GM19099 (cell line): ENCODE measurements around the gene CX3CL1.

ENCODE experiments used
- POLR2A ChIP-seq: IDR thresholded peaks from 3 replicates; pipeline ENCODE4 v1.6.1; 2011; ENCODE audit warnings: low read depth; ENCODE audit not compliant: insufficient read length; ENCODE audit errors: extremely low read depth

The CX3CL1 gene

GRCh38 chr16:57390636-57391295 is 18.5 kb downstream of the CX3CL1 start:
- no peak for TF ChIP-seq POLR2A

- no peak for TF ChIP-seq POLR2A
These were observed 19.0 kb downstream of the CX3CL1 start for GRCh38 chr16:57391300-57391699.

DNA sequence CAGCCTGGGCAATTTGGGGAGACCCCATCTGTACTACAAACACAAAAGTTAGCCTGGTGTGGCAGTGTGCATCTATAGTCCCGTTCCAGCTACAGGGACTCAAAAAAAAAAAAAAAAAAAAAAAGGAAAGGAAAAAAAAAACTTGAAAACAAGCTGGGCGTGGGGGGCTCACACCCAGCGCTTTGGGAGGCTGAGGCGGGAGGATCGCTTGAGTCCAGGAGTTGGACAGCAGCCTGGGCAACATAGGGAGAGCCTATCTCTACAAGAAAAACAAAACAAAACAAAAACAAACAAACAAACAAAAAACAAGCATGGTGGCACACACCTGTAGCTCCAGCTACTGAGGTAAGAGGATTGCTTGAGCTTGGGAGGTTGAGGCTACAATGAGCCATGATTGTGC is 19.4 kb downstream of the CX3CL1 start:
- no peak for TF ChIP-seq POLR2A

DNA sequence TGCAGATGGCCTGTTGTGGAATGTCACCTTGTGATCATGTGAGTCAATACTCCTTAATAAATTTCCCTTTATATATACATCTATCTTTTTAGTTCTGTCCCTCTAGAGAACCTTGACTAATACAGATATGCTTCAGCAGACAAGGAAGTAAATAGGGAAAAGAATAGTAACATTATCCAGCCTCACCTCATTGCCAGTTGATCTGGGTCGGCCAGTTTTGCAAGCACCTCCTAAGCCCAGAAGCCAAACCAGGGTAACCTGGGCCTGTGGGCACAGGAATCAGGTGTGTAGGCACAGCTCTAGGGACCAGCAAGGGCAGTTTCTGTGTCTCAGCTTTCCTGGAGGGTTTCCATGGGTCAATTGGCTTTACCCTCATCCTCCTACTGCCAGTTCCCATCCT is 20.4 kb downstream of the CX3CL1 start:
- no peak for TF ChIP-seq POLR2A

DNA sequence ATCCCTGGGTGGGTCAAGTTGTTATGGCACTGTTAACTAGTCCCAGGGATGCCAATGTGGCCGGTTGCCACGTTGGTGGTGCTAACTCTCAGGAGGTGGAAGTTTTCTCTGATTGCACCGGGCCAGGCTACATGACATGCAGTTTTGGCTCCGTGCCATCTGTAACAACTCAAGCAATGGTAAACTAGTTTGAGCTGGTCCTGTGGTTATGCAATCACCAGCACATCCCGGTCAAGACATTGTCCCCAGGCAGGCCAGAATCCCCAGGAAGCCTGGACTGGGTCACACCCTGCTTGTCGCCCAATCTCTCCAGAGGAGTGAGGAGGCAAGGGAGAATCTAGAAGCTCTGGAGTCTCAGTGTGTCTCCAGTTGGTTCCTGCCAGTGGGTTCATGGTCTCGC is 22.2 kb downstream of the CX3CL1 start:
- no peak for TF ChIP-seq POLR2A

- TF ChIP-seq POLR2A = no peak
These were observed 22.7 kb downstream of the CX3CL1 start for GRCh38 chr16:57395026-57395425.

- no peak for TF ChIP-seq POLR2A
These were observed 24.5 kb downstream of the CX3CL1 start for GRCh38 chr16:57396786-57397185.

DNA sequence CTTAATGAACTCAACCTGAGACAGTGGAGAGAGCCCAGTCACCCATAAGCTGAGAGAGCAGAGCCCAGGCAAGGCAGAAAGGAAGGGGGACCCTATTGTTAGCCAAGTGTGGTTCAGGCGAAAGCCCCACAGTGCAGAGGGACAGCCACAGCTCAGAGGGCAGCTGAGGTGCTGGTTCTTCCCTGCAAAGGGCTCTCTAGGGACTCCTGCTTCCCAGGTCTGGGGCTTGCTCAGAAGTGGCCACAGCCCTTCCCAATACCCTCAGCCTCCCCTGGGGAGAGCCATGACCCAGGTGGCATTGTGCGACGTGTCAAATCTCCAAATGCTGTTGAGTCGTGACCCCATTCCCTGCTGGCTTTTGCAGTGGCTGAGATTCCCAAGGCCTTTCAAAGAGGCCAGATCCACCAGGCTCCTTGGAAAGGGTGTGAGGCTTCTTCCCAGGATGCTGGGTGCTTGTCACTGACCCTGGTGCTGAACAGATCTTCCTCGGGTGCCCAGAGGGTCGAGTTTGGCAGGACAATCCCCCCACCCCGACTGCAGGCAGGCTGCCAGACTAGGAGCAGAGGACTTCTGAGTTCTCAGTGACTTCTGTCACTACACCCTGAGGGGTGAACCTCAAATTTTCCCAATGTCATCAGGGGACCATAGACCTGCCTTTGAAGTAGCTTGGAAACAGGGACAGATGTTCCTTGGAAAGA is 29.8 kb downstream of the CX3CL1 start:
- TF ChIP-seq POLR2A = no peak

GRCh38 chr16:57403965-57404817 is 31.9 kb downstream of the CX3CL1 start, which contains the start of gene CCL17:
Gene CCL17 (plus strand): TSS chr16:57404767. CDS start chr16:57413933, 9,166 bp downstream.
- TF ChIP-seq POLR2A = no peak

GRCh38 chr16:57405097-57405496 is 32.8 kb downstream of the CX3CL1 start:
- no peak for TF ChIP-seq POLR2A

GRCh38 chr16:57406881-57407280 is 34.6 kb downstream of the CX3CL1 start:
- no peak for TF ChIP-seq POLR2A

- no peak for TF ChIP-seq POLR2A
These were observed 35.4 kb downstream of the CX3CL1 start for GRCh38 chr16:57407521-57408353.

DNA sequence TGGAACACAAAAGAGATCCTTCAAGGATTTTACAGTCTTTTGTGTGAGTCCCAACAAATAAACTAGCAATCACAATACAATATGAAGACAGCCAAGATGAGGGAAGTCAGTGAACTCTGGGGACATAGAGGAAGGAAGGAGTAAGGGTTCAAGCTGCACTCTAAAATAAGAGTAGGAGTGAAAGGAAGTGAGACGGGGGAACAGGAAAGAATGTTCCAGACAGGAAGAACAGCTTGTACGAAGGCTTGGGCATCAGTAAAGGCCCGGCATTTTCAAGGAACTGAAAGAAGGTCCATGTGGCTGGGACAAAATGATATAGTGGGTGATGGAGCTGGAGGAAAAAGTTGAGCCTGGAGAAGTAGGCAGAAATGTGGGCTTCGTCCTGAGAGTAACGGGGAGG is 36.8 kb downstream of the CX3CL1 start:
- no peak for TF ChIP-seq POLR2A

- TF ChIP-seq POLR2A = no peak
These were observed 37.7 kb downstream of the CX3CL1 start for GRCh38 chr16:57409870-57410587.
